ENCODE results near the gene IFNAR1.

The IFNAR1 gene

DNA sequence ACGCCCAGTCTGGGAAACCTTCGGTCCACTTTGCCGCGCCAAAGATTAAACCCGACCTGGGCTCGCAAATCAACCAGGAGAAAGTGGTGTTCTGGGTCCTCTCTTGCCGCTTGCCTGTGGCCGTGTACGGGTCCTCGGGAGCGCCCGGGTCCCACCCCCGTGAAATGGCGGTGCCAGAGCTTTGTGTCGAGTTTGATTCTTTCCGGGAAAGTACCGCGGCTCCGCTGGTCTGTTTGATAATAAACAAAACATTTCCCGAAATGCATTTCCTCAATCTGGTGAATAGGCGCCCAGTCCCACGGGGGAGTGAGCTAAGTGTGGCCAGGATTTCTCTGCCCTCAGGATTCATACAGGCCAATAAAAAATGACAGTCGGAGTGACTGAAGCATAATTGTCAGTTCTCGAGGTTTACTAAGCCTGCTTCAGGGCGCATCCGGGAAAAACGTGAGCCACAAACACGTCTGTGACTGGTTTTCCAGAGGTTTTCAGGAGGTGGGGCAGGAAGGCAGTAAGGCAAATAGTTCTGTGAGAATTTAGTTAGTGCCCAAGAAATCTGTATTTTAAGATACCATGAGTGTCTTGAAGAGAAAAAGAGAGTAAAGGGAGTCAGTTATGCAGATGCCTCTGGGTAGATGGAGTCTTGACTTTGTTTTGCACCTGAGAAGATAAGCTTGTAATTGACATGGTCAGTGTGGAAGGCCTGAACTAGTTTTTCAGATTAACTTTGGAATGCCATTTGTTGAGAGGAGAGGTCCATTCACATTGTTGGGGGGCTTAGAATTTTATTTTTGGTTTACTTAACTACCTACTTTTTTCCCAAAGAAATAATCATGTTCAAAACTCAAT, 675 bp downstream of the IFNAR1 start:
- Histone ChIP-seq H2AFZ (ENCODE audit: low read length) (peak overlapping the region; percentile 77), H3K79me2 (ENCODE audit: low read length) (peaks cover 55% of the 10 kb centered on the region), H3K27ac (ENCODE audit: low read length) (peak overlapping the region; percentile 83)

DNA sequence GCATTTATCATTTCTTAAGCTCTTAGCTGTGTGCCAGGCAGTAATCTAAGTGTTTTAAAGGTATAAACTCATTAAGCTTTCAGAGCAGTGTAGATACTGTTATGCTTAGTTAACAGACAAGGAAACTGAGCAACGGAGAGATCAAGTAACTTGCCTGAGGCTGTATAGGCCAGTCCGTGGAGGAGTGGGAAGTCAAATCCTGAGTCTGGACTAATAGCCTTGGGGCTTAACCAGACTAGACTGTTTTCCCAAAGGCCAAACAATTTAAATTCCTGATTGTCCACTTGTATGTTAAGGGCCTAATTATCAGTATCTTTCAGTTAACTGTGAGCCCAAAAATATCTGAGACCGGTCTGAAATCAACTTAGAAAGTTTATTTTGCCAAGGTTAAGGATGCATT, 2.6 kb downstream of the IFNAR1 start:
- H4K20me1 ChIP-seq (ENCODE audit: insufficient read depth, low read length), result no peaks in the 10 kb centered on the region
- TF ChIP-seq, protein P1, sequence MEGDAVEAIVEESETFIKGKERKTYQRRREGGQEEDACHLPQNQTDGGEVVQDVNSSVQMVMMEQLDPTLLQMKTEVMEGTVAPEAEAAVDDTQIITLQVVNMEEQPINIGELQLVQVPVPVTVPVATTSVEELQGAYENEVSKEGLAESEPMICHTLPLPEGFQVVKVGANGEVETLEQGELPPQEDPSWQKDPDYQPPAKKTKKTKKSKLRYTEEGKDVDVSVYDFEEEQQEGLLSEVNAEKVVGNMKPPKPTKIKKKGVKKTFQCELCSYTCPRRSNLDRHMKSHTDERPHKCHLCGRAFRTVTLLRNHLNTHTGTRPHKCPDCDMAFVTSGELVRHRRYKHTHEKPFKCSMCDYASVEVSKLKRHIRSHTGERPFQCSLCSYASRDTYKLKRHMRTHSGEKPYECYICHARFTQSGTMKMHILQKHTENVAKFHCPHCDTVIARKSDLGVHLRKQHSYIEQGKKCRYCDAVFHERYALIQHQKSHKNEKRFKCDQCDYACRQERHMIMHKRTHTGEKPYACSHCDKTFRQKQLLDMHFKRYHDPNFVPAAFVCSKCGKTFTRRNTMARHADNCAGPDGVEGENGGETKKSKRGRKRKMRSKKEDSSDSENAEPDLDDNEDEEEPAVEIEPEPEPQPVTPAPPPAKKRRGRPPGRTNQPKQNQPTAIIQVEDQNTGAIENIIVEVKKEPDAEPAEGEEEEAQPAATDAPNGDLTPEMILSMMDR (IDR thresholded peaks at IDR 0.05; ENCODE audit: low read length), result no peak
- TF ChIP-seq EZH2phosphoT487 (IDR thresholded peaks at IDR 0.05; ENCODE audit: low read length), result no peak
- no peak for TF ChIP-seq EZH2 (optimal IDR thresholded peaks at IDR 0.05; ENCODE audit: low read depth, low read length)
- H3K27ac ChIP-seq (ENCODE audit: low read length), result no peak overlapping the region
- no peaks in the 10 kb centered on the region for H3K9me3 ChIP-seq (replicated peaks; ENCODE audit: insufficient read depth, low read length)
- H3K4me1 ChIP-seq (ENCODE audit: low read length), result peaks cover 57% of the 10 kb centered on the region
- no peaks in the 10 kb centered on the region for H3K9me2 ChIP-seq (replicated peaks; ENCODE audit: insufficient read depth, low read length)
- H3K9ac ChIP-seq (ENCODE audit: low read length), result no peak overlapping the region
- peak overlapping the region; percentile 14; the same call in 1 of the 2 replicates for H3K4me2 ChIP-seq (ENCODE audit: low read depth, low read length)
- H3K36me3 ChIP-seq (replicated peaks; ENCODE audit: insufficient read depth, low read length), result 0 out of 2 replicates have a peak, but pooled peaks cover 4% of the 10 kb centered on the region
- no peak overlapping the region for H3K4me3 ChIP-seq (ENCODE audit: low read length)
- H3F3A ChIP-seq (ENCODE audit: insufficient read depth, low read length), result peaks cover 56% of the 10 kb centered on the region
- peaks cover 68% of the 10 kb centered on the region for H3K79me2 ChIP-seq (ENCODE audit: low read length)
- no peak for DNase-seq
- H3K27me3 ChIP-seq (replicated peaks; ENCODE audit: insufficient read depth, low read length), result no peaks in the 10 kb centered on the region
- no peak overlapping the region for H2AFZ ChIP-seq (ENCODE audit: low read length)

More for the DNA sequence above, 675 bp downstream of the IFNAR1 start:
- H3K9me3 ChIP-seq (replicated peaks; ENCODE audit: insufficient read depth, low read length), result no peaks in the 10 kb centered on the region
- H4K20me1 ChIP-seq (ENCODE audit: insufficient read depth, low read length), result no peaks in the 10 kb centered on the region
- peak overlapping the region; percentile 86 for H3K4me3 ChIP-seq (ENCODE audit: low read length)
- H3K4me1 ChIP-seq (ENCODE audit: low read length), result peaks cover 41% of the 10 kb centered on the region
- DNase-seq, result peak; percentile 90
- H3K9ac ChIP-seq (ENCODE audit: low read length), result peak overlapping the region; percentile 85
- TF ChIP-seq EZH2 (optimal IDR thresholded peaks at IDR 0.05; ENCODE audit: low read depth, low read length) (no peak), EZH2phosphoT487 (IDR thresholded peaks at IDR 0.05; ENCODE audit: low read length) (no peak)
- TF ChIP-seq, protein P1 (IDR thresholded peaks at IDR 0.05; ENCODE audit: low read length), result no peak
- no peaks in the 10 kb centered on the region for H3K27me3 ChIP-seq (replicated peaks; ENCODE audit: insufficient read depth, low read length)
- H3K36me3 ChIP-seq (replicated peaks; ENCODE audit: insufficient read depth, low read length), result 0 out of 2 replicates have a peak, but pooled peaks cover 4% of the 10 kb centered on the region
- peaks cover 38% of the 10 kb centered on the region for H3F3A ChIP-seq (ENCODE audit: insufficient read depth, low read length)
- no peaks in the 10 kb centered on the region for H3K9me2 ChIP-seq (replicated peaks; ENCODE audit: insufficient read depth, low read length)
- H3K4me2 ChIP-seq (ENCODE audit: low read depth, low read length), result peak overlapping the region; percentile 72

DNA sequence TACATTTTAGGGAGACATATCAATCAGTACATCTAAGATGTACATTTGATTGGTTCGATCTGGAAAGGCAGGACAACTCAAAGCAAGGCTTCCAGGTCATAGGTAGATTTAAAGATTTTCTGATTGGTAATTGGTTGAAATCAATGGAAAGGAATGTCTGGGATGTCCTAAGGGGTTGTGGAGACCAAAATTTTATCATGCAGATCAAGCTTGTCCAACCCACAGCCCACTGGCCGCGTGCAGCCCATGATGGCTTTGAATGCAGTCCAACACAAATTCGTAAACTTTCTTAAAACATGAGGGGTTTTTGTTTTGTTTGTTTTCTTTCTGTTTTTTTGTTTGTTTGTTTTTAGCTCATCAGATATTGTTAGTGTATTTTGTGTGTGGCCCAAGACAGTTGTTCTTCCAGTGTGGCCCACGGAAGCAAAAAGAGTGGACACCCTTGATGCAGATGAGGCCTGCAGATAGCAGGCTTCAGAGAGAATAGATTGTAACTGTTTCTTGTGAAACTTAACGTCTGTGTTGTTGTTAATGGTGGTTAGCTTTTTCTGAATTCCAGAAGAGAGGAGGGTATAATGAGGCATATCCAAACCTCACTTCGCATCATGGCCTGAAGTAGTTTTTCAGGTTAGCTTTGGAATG, 3.1 kb downstream of the IFNAR1 start:
- H3K27me3 ChIP-seq (replicated peaks; ENCODE audit: insufficient read depth, low read length), result no peaks in the 10 kb centered on the region
- peaks cover 72% of the 10 kb centered on the region for H3K79me2 ChIP-seq (ENCODE audit: low read length)

More for the DNA sequence above, 3.1 kb downstream of the IFNAR1 start:
- no peak for DNase-seq
- Histone ChIP-seq H3K4me1 (ENCODE audit: low read length) (peaks cover 63% of the 10 kb centered on the region), H3K36me3 (replicated peaks; ENCODE audit: insufficient read depth, low read length) (0 out of 2 replicates have a peak, but pooled peaks cover 4% of the 10 kb centered on the region), H3K4me3 (ENCODE audit: low read length) (no peak overlapping the region), H3K9ac (ENCODE audit: low read length) (no peak overlapping the region), H2AFZ (ENCODE audit: low read length) (no peak overlapping the region), H3K9me3 (replicated peaks; ENCODE audit: insufficient read depth, low read length) (no peaks in the 10 kb centered on the region), H4K20me1 (ENCODE audit: insufficient read depth, low read length) (no peaks in the 10 kb centered on the region), H3F3A (ENCODE audit: insufficient read depth, low read length) (peaks cover 62% of the 10 kb centered on the region), H3K9me2 (replicated peaks; ENCODE audit: insufficient read depth, low read length) (no peaks in the 10 kb centered on the region), H3K4me2 (ENCODE audit: low read depth, low read length) (peak overlapping the region; percentile 14; the same call in 1 of the 2 replicates), H3K27ac (ENCODE audit: low read length) (no peak overlapping the region)
- no peak for TF ChIP-seq EZH2 (optimal IDR thresholded peaks at IDR 0.05; ENCODE audit: low read depth, low read length)
- TF ChIP-seq EZH2phosphoT487 (IDR thresholded peaks at IDR 0.05; ENCODE audit: low read length), result no peak
- TF ChIP-seq, protein P1 (IDR thresholded peaks at IDR 0.05; ENCODE audit: low read length), result no peak
